Central memory CD8-positive, alpha-beta T cell (primary cell): Measurements from ENCODE around the gene PHF11.
"Not testable (repeated sequence)": the region's sequence is repeated elsewhere in the genome, so short reads cannot be mapped to it uniquely, and the experiment has no call there.

Experiments
- ATAC-seq: fragments of 150-1000 bp; cut with Tn5 transposase; replicated peaks from 2 replicates; pipeline ENCODE4 v1.10.0; 2022; ENCODE audit warnings: mild to moderate bottlenecking, moderate FRiP score, moderate number of reproducible peaks; ENCODE audit not compliant: poor library complexity, severe bottlenecking; ENCODE audit errors: extremely low read depth
- DNase-seq, 2 donors: peaks; one replicate each; pipeline ENCODE4 v3.0.0; 2021; ENCODE audit warnings: low spot score in 2 of 2
- H3K27ac Mint-ChIP-seq: one replicate; pipeline ENCODE4 v1.8.0; 2022; ENCODE audit warnings: low read depth, mild to moderate bottlenecking, moderate library complexity, mixed read lengths
- H3K27me3 Mint-ChIP-seq: one replicate; pipeline ENCODE4 v1.8.0; 2022; ENCODE audit warnings: mixed read lengths
- H3K36me3 Mint-ChIP-seq: one replicate; pipeline ENCODE4 v1.8.0; 2022; ENCODE audit warnings: mild to moderate bottlenecking, moderate library complexity, mixed read lengths; ENCODE audit not compliant: insufficient read depth
- H3K4me1 Mint-ChIP-seq: one replicate; pipeline ENCODE4 v1.8.0; 2022; ENCODE audit warnings: mixed read lengths
- H3K4me3 Mint-ChIP-seq: one replicate; pipeline ENCODE4 v1.8.0; 2022; ENCODE audit warnings: mild to moderate bottlenecking, moderate library complexity, mixed read lengths
- H3K9me3 Mint-ChIP-seq: one replicate; pipeline ENCODE4 v1.8.0; 2022; ENCODE audit warnings: mixed read lengths

PHF11 gene

GRCh38 chr13:49464621-49465325, 31.0 kb upstream of the PHF11 start:
- ATAC-seq, result no peak
- no peaks in the 10 kb centered on the region for H3K27me3 Mint-ChIP-seq
- no peak overlapping the region for H3K4me3 Mint-ChIP-seq
- H3K27ac Mint-ChIP-seq, result no peak overlapping the region
- peaks cover 5% of the 10 kb centered on the region for H3K9me3 Mint-ChIP-seq
- H3K4me1 Mint-ChIP-seq, result no peaks in the 10 kb centered on the region
- peaks cover 38% of the 10 kb centered on the region for H3K36me3 Mint-ChIP-seq
- DNase-seq, result no peak

DNA sequence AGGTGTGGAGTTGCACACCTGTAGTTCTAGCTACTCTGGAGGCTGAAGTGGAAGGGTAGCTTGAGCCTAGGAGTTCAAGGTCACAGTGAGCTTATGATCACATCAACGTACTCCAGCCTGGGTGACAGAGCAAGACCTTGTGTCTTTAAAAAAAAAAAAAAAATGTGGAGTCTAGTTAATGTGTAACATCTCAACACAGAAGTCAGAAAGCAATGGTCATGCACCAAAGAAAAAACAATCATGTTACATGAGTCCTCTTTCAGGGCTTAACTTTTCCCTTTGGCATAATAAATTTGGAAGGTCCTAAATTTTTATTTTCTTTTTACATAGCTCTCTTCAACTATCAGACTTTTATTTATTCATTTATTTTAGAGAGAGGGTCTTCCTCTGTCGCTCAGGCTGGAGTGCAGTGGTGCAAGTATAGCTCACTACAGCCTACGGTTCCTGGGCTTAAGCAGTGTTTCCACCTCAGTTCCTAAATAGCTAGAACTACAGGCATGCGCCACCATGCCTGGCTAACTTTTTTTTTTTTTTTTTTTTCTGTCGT, 29.4 kb upstream of the PHF11 start:
- H3K27ac Mint-ChIP-seq, result no peak overlapping the region
- H3K4me3 Mint-ChIP-seq, result no peak overlapping the region
- DNase-seq (no peak), ATAC-seq (no peak)
- no peaks in the 10 kb centered on the region for H3K4me1 Mint-ChIP-seq
- peaks cover 5% of the 10 kb centered on the region for H3K9me3 Mint-ChIP-seq
- no peaks in the 10 kb centered on the region for H3K27me3 Mint-ChIP-seq
- H3K36me3 Mint-ChIP-seq, result peaks cover 40% of the 10 kb centered on the region

DNA sequence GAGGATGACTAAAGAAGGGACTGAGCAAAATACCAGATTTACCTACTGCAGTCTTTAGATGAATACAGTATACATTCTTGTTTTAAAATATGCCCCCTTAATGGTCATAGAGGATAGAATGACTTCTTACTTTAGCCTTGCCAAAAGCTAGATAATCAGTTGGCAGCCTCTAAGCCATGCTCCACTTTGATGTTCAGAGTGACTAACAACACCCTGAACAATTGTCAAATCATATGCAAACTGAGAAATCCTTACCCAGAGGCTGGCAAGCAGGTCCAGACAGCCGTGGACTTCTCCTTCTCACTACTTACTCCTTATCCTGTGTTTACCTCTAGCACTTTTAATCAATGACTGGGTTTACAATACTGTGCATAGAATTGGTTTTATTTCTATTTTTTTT, 23.6 kb upstream of the PHF11 start:
- Mint-ChIP-seq H3K27ac (no peak overlapping the region), H3K36me3 (peaks cover 41% of the 10 kb centered on the region)
- no peak for ATAC-seq

GRCh38 chr13:49476529-49476928, 19.2 kb upstream of the PHF11 start:
- peaks cover 48% of the 10 kb centered on the region for H3K36me3 Mint-ChIP-seq
- no peak overlapping the region for H3K27ac Mint-ChIP-seq
- no peak for ATAC-seq
- no peak for DNase-seq
- H3K4me1 Mint-ChIP-seq, result no peaks in the 10 kb centered on the region
- no peaks in the 10 kb centered on the region for H3K9me3 Mint-ChIP-seq
- H3K4me3 Mint-ChIP-seq, result no peak overlapping the region
- H3K27me3 Mint-ChIP-seq, result no peaks in the 10 kb centered on the region

More for the DNA sequence above, 23.6 kb upstream of the PHF11 start:
- no peak for DNase-seq
- H3K4me3 Mint-ChIP-seq, result no peak overlapping the region
- H3K4me1 Mint-ChIP-seq, result no peaks in the 10 kb centered on the region
- no peaks in the 10 kb centered on the region for H3K9me3 Mint-ChIP-seq
- no peaks in the 10 kb centered on the region for H3K27me3 Mint-ChIP-seq

DNA sequence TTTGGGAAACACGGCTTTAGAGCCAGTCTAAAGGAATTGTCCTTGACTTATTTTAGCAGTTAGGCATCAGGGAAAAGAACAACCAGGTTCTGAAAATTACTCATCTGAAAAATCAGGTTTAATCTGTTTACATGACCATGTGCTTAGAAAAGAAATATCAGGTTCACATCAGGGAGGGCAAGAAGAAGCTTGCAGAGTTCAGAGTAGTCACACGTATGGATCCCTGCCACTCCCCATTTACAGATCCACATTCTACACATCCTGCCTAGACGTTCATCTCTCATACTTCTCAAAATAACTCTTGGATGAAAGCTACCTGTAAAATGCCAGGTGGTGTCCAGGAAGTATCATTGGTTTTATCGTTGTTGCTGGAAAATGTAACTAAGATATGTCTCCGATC, 14.0 kb upstream of the PHF11 start:
- peaks cover 44% of the 10 kb centered on the region for H3K36me3 Mint-ChIP-seq
- H3K27me3 Mint-ChIP-seq, result no peaks in the 10 kb centered on the region
- H3K9me3 Mint-ChIP-seq, result no peaks in the 10 kb centered on the region
- no peak for DNase-seq
- H3K4me1 Mint-ChIP-seq, result peaks cover 5% of the 10 kb centered on the region
- no peak for ATAC-seq
- no peak overlapping the region for H3K4me3 Mint-ChIP-seq
- no peak overlapping the region for H3K27ac Mint-ChIP-seq

- ATAC-seq (no peak), DNase-seq (no peak)
- H3K9me3 Mint-ChIP-seq, result no peaks in the 10 kb centered on the region
- H3K4me1 Mint-ChIP-seq, result peaks cover 5% of the 10 kb centered on the region
- H3K27ac Mint-ChIP-seq, result no peak overlapping the region
- no peaks in the 10 kb centered on the region for H3K27me3 Mint-ChIP-seq
- no peak overlapping the region for H3K4me3 Mint-ChIP-seq
- H3K36me3 Mint-ChIP-seq, result peaks cover 12% of the 10 kb centered on the region
These were observed 7.2 kb upstream of the PHF11 start for GRCh38 chr13:49488563-49488962.

DNA sequence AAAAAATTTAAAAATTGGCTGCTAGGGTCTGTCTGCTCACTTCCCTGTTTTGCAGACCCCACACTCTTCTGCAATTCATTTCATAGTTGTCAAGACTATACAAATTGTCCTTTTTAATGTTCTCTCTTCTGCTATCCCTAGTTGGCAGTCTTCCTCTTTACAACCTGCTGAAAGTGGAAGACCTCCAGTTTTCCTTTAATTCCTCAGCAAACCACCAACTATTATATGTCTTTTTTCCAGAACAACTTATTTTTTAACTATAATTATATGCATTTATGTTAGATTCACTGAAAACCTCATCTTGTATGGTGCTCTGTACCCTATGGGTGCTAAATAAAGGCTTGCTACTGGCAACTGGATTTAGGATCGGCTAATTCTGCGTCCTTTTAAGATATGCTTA, 1.1 kb upstream of the PHF11 start:
- Mint-ChIP-seq H3K4me1 (peaks cover 34% of the 10 kb centered on the region), H3K4me3 (peak overlapping the region; percentile 91), H3K27ac (peak overlapping the region; percentile 81), H3K36me3 (peaks cover 14% of the 10 kb centered on the region), H3K9me3 (no peaks in the 10 kb centered on the region), H3K27me3 (no peaks in the 10 kb centered on the region)
- DNase-seq, result no peak
- no peak for ATAC-seq

DNA sequence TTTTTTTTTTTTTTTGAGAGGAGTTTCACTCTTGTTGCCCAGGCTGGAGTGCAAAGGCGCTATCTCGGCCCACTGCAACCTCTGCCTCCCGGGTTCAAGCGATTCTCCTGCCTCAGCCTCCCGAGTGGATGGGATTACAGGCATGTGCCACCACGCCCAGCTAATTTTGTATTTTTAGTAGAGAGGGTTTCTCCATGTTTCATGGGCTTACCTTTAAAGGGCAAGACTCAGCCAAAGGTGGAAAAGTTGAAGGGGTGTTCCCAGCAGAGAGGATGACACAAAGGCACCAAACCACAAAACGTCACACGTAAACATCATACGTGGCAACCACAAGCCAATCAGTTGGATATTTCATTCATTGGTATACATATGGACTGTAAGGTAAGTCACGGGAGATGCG, 1.1 kb downstream of the PHF11 start:
- not testable (repeated sequence) for H3K27me3 Mint-ChIP-seq, H3K9me3 Mint-ChIP-seq
- Mint-ChIP-seq H3K4me3 (peak overlapping the region; percentile 91), H3K4me1 (peaks cover 44% of the 10 kb centered on the region), H3K36me3 (peaks cover 14% of the 10 kb centered on the region), H3K27ac (peak overlapping the region; percentile 81)
- DNase-seq, result peak in 1 of 2 donors; percentile 39
- ATAC-seq, result peak; percentile 19

DNA sequence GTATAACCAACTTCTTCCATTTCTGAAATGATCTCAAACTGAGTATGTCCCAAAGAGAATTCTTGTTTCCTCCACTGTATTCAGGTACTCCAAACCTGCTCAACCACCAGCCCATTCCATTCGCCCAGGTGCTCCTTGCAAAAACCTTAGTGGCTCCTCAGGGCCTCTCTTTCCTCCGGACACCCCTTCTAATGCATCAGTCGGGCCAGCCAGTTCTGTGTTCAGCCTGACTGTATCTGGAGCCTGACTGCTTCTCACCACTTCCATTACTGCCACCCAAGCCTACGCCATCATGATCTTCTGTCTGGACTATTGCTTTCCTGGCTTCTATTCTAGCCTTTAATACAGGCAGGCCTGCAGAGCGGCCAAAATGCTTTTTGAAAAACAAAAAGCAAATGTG, 1.5 kb downstream of the PHF11 start:
- ATAC-seq, result no peak
- no peaks in the 10 kb centered on the region for H3K9me3 Mint-ChIP-seq
- peaks cover 44% of the 10 kb centered on the region for H3K4me1 Mint-ChIP-seq
- H3K36me3 Mint-ChIP-seq, result peaks cover 14% of the 10 kb centered on the region
- peak overlapping the region; percentile 91 for H3K4me3 Mint-ChIP-seq
- peak overlapping the region; percentile 81 for H3K27ac Mint-ChIP-seq
- no peak for DNase-seq
- H3K27me3 Mint-ChIP-seq, result no peaks in the 10 kb centered on the region

DNA sequence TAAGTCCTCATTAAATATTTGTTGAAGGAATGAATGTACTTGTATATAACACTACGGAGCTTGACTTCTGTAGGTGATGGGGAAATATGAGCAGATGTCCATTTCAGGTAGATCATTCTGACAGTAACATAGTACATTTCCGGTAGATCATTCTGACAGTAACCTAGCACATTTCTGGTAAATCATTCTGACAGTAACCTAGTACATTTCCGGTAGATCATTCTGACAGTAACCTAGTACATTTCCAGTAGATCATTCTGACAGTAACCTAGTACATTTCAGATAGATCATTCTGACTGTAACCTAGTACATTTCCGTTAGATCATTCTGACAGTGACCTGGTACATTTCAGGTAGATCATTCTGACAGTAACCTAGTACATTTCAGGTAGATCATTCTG, 2.5 kb downstream of the PHF11 start:
- H3K27me3 Mint-ChIP-seq, result no peaks in the 10 kb centered on the region
- H3K4me1 Mint-ChIP-seq, result peaks cover 51% of the 10 kb centered on the region
- peak overlapping the region; percentile 81 for H3K27ac Mint-ChIP-seq
- no peak for ATAC-seq
- no peaks in the 10 kb centered on the region for H3K9me3 Mint-ChIP-seq
- peak overlapping the region; percentile 91 for H3K4me3 Mint-ChIP-seq
- H3K36me3 Mint-ChIP-seq, result peaks cover 20% of the 10 kb centered on the region
- DNase-seq, result no peak

- no peak for DNase-seq
These were observed 4.3 kb downstream of the PHF11 start for GRCh38 chr13:49499889-49500660.

GRCh38 chr13:49502954-49503353, 7.2 kb downstream of the PHF11 start:
- Mint-ChIP-seq H3K4me1 (peaks cover 65% of the 10 kb centered on the region), H3K4me3 (no peak overlapping the region)

More at GRCh38 chr13:49499889-49500660, 4.3 kb downstream of the PHF11 start:
- H3K27ac Mint-ChIP-seq, result peak overlapping the region; percentile 81
- no peaks in the 10 kb centered on the region for H3K27me3 Mint-ChIP-seq
- H3K36me3 Mint-ChIP-seq, result peaks cover 24% of the 10 kb centered on the region
- H3K4me3 Mint-ChIP-seq, result no peak overlapping the region
- no peak for ATAC-seq
- no peaks in the 10 kb centered on the region for H3K9me3 Mint-ChIP-seq
- peaks cover 60% of the 10 kb centered on the region for H3K4me1 Mint-ChIP-seq

GRCh38 chr13:49503951-49504350, 8.2 kb downstream of the PHF11 start:
- Mint-ChIP-seq H3K27ac (no peak overlapping the region), H3K4me3 (no peak overlapping the region), H3K36me3 (peaks cover 25% of the 10 kb centered on the region), H3K4me1 (peaks cover 55% of the 10 kb centered on the region), H3K9me3 (no peaks in the 10 kb centered on the region), H3K27me3 (no peaks in the 10 kb centered on the region)
- ATAC-seq, result no peak
- DNase-seq, result no peak

More at GRCh38 chr13:49502954-49503353, 7.2 kb downstream of the PHF11 start:
- no peak for ATAC-seq
- H3K27me3 Mint-ChIP-seq, result no peaks in the 10 kb centered on the region
- H3K36me3 Mint-ChIP-seq, result peaks cover 26% of the 10 kb centered on the region
- H3K9me3 Mint-ChIP-seq, result no peaks in the 10 kb centered on the region
- DNase-seq, result no peak
- H3K27ac Mint-ChIP-seq, result no peak overlapping the region
